LHCN-M2 (cell line): ENCODE measurements around the gene MSI2. TPM values are rescaled to one million over a fixed set of nuclear protein-coding genes. Genes with fewer than 3 reads are reported as not detected.

Experiments
- DNase-seq: peaks from one replicate; pipeline ENCODE4 v3.0.0-alpha.2; 2012; ENCODE audit warnings: low read depth
- total RNA-seq: library from RNA; depleted of rRNA; stranded (reverse); fragments of >200 nt; gene quantifications from 2 replicates; pipeline ENCODE4 v1.2.3, GENCODE V29; 2014

The MSI2 gene
- total RNA-seq, 1 experiment from 2014 or later, result 120 TPM

DNA sequence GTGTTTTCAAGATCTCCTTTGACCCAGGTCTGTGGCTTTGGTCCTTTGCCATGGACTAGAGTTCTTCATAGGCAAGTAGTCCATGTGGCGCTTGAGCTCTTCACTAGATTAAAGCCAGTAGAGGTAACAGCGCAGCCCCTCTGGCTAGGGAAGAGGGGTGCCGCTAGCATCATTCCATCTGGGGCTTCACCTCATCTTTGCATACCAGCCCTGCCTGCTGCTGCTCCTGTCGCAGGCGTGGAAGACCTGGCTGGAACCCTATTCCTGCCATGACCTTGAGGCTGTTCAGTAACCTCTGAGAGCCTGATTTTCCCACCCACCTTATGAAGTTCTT lies 198.4 kb downstream of the MSI2 start:
- DNase-seq, result no peak

DNA sequence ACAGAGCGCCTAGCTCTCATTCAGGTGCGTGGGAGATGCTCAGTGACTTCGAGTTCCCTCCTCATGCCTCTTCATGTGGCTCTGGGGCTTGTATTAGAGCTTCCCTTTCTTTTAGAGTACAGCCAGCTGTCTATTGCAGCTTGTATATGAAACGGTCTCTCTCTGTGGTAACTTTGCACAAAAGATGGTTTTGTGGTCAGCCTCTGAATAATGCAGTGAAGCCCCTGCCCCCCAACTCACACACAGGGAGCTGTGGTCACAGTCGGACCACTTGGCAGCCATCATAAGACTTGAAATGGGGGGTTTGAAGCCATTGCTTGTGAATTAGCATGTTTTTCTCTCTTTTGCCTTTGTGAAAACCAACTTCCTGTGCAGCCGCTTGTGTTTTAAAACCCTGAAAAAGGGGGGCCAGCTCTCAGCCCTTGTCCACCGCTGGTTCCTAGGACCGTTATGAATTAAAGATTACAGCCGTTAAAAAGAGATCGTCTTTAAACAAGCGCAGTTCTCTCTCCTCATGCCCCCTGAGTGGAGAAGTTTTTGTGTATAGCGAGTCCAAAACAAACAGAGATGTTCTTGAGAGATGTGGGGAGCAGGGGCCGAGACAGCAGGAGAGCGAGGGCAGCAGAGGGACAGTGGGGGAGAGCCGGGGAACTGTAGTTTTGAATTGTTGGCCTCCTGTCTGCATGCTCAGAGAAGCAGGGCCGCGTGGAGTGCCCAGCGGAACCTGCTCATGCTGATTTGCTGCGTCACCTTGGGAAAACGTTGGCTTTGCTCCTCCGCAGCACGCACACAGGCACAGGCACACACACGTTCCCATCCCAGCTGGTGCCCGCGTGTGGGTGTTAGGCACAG lies 199.0 kb downstream of the MSI2 start:
- peak; percentile 74 for DNase-seq

- no peak for DNase-seq
These were observed 200.3 kb downstream of the MSI2 start for GRCh38 chr17:57456622-57457021.

DNA sequence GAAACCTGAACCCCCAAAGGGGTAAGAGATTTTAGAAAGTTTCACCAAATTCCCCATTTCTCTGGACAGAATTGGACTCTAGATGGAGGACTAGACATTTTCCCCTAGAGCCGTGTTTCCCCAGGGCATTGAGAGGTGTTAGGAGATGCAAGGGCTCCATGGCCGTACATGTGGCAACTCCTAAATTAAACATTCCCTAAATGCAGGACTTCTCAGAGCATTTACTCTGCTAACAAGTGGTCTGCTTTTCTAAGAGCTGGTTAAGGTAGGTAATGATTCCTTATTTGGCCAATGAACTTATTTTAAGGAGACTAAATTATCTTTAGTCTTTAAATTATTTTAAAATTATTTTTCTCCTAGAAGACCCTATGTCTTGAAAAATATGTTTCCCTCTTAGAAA lies 200.9 kb downstream of the MSI2 start:
- no peak for DNase-seq

DNA sequence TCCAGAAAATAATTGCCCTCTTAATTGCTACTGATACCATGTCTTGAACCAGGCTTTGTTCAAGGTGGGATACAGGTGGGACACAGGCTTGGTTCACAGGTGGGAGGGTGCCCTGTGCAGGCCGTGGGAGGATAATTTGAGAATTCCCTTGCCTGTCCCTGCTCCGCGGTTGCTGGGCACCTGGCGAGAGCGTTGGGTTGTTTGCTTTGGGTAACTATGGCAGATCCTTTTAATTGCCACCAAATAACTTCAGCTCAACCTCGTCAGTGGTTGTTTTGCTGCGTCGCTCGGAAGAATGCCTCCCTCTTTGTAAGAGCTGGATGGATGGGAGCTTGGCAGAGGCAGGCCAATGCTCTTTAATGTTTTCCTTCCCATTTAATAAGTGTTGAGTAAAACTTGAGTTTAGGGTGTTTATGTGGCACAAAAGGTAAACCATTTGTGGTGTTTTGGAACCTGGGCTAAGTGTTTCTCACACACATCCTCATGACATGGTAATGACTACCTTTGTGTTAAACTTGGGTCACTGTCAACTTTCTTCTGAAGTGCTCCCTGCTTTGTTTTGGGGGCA lies 202.5 kb downstream of the MSI2 start:
- DNase-seq, result no peak

- DNase-seq, result peak; percentile 99
These were observed 203.1 kb downstream of the MSI2 start for GRCh38 chr17:57459286-57459915.

DNA sequence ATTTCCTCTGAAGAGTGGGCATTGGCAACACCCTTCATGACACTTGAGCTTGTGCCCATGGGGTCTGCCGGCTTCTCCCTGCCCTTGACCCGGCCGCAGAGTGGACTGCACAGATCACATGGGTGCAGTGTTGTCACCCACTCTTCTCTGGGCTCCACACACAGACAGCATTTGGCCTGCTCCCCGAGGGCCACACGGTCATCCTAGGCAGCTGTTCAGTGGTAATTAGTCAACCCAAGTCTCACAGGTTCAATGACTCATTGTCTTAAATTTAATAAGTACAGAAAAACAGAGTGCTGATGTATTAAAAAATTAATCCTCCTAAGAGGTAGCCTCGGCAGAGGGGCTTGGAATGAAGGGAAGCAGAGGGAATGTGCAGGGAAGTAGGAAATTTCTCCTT lies 204.8 kb downstream of the MSI2 start:
- peak; percentile 97 for DNase-seq

GRCh38 chr17:57462007-57462579 lies 205.8 kb downstream of the MSI2 start:
- DNase-seq, result no peak

DNA sequence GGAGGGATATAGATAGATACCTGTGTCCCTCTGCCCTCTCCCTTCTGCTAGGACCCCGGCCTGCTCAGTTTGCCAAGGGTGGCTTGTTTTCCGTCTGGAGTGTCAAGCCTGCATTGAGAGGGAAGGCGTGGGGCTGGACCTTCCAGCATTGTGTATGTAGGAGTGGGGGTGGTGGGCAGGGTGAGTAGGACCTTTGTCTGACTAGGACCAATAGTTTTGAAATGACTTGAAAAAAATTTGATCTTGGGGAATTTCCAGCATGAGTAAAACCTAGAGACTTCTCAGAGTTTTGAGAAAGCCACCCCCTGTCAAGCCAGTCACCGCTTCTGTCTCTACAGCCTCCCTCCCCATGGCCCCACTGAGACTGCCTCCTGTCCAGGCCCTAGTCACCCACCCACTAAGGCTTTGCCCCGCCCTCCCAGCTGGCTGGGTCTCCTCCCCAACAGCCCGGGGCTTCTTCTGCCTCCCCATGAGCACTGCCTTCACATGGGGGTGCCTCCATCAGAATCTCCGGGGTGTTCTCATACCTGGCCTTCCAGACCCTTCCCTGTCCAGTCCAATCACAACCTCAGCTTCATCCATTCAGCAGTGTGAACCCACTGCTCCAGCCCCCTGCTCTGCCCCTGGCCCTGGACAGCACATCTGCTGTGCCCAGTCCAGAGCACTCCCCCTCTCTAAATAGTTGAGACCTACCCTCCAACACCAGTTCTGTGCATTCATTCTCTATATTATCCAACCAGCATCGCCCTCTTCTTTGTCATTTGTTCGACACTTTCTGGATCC lies 207.0 kb downstream of the MSI2 start:
- peak; percentile 93 for DNase-seq

- no peak for DNase-seq
These were observed 208.0 kb downstream of the MSI2 start for GRCh38 chr17:57464191-57464864.

DNA sequence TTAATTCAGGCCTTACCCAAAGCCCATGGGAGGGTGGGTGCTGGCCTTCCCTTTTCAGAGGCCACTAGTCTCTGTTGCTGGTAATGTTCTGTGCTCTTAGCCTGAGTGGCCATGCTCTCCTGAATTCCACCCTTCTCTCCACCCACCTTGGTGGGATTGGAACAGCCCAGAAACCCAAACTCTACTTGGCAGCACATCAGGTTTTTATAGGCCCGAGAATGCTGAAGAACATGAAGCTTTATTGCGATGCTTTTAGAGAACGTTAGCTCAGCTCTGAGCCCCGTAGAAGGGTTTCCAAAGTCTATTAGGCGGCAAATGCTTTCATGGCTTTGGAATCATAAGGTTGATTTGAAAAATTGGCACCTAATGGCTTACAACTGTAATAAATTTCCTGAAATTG lies 209.3 kb downstream of the MSI2 start:
- no peak for DNase-seq

GRCh38 chr17:57466017-57466471 lies 209.7 kb downstream of the MSI2 start:
- no peak for DNase-seq

DNA sequence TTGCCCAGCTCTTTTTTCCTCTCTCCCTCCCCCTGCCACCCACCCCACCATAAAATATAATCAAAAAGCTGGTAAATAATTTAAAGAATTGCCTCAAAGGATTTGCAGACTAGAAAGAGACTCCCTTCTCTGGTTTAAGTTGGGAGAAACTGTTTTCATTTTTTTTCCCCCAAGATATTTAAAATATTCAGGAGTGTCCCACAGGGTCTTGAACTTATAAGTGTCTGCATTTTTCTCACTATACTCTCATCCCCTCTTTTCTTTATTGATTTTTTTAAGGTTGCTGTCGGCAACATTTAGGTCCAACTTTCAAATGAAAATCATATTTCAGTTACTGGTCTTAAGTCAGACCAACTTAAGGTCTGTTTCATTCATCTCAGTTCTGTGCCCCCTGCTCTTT lies 210.2 kb downstream of the MSI2 start:
- no peak for DNase-seq

- no peak for DNase-seq
These were observed 210.9 kb downstream of the MSI2 start for GRCh38 chr17:57467226-57467625.

DNA sequence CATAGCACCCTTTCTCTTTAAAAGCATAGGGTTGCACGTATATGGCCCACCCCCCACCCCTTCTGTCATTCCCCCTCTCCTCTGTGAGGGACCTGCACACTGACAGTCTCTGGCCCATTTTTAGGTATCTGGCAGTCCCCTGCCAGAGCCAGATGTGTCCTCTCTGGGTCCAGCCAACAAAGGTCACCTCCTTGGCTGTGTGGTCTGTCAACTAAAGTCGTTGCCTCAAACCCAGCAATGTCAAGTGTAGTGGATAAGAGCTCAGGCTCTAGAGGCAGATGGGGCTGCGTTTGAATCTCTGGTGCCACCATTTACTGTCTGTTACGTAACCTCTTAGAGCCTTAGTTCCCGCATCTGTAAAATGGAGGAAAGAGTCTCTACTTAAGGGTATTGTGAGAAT lies 211.5 kb downstream of the MSI2 start:
- no peak for DNase-seq

- DNase-seq, result no peak
These were observed 212.8 kb downstream of the MSI2 start for GRCh38 chr17:57468932-57469775.

DNA sequence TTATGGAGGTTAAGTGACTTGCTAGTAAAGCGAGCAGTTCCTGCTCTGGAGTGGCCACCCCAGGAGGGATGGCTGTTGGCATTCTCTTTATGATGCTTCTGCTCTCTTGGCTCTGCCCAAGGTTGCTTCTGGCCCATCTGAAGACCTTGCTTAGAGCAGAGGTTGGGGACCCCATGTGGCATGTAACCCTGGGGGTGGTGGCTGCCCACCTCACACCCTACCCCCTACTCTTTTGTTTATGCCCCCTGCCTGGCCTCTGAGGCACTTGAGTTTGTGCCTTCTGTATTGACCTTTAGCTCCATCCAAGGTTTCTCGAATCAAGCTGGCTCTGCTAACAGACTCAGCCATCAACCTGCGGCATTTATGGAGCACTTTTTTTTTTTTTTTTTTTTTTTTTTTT lies 214.6 kb downstream of the MSI2 start:
- no peak for DNase-seq

DNA sequence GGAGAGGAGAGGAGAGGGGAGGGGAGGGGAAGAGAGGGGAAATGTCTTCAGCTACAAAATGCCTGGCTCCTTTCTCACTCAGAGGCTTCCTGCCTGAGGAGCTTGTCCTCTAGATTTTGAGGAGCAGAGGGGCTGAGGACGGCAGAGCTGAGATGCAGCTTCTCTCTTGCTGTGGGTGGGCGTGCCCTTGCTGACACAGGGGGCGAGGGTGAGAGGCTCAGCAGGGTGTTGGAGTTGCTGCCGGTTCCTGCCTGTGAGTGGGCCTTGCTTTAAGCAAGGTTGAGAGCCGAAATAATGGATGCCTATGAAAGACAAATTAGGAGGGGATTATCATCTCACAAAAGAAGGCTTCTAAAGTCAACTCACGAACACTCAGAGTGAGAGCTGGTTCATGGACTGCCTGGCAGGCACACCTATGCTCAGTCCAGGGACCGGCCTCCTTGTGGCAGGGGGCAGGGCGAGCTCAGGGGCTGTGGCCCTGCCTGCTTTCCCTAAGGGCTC lies 215.6 kb downstream of the MSI2 start:
- no peak for DNase-seq

- no peak for DNase-seq
These were observed 219.5 kb downstream of the MSI2 start for GRCh38 chr17:57475796-57476195.
